Embryonic facial prominence (tissue), 1 donor: ENCODE data around the gene CHRNA7.

ENCODE experiments used
- DNase-seq: peaks from one replicate; pipeline ENCODE4 v3.0.0-alpha.2; 2016; ENCODE audit errors: extremely low spot score

CHRNA7 gene

DNA sequence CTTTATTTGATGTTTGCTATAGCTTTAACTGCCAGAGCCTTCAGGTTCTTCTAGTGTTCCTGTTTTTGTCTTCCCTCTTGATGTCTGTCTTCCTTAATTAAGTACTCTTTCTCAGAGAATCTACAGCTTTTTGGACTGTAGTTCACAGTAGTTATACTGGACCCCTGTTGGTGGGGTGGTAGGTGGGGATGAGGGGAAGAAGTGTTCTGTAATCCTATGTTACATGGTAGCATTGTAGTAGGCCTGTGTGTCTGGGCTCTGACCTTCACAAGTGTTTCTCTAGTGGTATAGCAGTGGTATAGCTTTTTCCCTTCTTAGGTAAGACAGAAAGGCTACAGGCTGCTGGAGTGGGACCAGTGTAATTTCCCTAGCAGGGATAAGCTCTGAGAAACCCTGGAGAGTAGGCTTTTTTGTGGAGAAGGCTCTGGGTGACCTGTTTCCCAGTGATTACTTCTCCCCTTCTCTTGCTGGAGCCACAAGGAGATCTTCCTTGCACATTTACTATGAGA lies 59.6 kb downstream of the CHRNA7 start:
- no peak for DNase-seq

DNA sequence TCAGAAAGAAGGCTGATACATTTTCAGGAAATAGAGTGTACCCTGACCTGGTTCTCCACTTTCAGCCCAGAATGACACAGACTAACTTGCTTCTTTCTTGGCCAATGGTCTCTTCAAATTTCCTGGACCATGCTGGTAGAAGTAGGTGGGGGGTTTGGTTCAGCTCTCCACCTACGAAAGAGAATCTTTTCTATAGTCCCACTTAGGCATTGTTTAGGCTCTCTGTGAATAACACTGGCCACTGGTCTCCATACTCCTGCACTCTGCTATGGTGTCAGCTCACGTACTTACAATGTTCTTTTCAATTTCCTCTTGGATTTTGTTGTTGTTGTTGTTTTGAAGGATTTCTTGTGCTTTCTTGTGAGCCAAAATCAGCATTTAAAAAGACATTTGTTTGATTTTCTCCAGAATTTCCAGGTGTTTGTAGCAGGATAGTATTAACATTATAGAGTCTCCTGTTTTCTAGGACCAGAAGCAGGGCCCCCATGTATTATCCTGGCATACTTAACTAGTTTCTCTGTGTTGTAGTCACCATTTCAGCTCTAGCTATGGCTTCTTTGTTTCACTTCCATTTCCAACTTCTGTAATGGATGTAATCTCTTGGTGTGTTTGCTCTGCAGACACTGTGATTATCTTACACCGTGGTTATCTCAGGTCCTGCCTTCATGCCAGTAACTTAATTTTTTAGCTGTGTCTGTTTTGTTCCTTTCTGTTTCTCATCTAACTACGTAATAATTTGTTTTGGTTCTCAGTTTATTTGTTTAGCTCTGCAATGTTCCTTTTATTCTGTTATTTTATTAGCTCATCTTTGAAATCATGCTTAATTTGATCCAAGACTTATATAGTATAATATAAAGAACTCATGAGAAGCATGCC lies 61.4 kb downstream of the CHRNA7 start:
- no peak for DNase-seq

DNA sequence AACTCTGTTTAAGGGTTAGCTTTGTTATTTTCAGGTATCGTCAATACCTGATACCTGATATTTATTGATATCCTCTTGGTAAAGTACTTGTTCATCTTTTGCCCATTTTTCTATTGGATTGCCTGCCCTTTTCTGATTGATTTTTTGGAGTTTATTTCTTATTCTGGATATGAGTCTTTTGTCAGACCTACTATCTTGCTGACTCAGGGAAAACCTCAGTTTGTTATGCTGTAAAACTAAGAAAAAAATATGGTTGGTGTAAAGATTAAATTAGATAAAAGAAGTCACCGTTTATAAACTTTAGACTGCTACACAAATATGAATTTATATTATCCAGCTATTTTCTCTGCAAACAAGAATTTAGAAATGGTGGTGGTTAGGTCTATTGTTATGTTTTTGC lies 65.9 kb downstream of the CHRNA7 start:
- DNase-seq: no peak

DNA sequence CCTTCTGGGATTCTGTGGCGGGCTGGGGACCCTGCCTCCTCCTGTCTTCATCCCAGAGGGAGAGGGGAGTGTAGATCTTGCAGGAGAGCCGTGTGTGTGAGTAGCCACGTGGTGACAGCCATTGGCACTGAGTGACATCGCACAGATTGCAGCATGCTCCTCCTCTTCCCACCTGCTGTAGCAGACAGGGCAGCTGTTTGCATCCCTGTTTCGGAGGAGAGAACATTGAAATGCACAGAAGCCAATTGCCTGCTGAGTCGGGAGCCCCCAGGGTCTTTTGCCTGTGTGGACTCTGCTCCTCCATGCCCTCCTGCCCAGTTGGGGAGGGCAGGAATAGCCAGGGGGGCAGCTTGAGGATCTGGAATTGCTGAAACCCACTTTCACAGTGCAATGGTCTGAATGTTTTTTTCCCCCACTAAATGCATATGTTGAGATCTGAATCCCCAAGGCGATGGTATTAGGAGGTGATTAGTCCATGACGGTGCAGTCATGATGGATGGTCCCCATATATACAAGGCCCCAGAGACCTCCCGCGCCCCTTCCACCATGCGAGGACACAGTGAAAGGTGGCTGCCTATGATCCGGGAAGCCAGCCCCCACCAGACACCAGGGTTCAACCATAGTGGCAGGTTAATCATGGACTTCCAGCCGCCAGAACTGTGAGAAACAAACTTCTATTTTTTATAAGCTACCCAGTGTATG lies 66.8 kb downstream of the CHRNA7 start:
- no peak for DNase-seq

DNA sequence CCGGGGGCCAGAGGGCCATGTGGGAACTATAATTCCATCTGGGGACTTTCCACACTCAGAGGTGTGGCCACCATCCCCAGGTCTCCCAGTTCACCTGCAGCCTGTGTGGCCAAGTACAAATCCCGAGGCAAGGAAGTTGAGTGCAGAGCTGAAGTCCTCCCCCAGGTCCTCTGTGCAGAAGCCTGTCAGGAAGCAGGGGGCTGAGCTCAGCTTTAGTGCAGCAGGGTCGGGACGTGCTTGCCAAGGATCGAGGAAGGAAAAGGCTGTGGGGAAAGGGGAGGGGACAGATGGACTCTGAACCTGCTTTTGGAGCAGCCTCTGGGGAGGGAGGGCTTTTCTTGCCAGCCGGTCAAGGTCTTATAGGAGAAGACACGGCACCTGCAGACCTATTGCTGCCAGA lies 67.7 kb downstream of the CHRNA7 start:
- DNase-seq: no peak

DNA sequence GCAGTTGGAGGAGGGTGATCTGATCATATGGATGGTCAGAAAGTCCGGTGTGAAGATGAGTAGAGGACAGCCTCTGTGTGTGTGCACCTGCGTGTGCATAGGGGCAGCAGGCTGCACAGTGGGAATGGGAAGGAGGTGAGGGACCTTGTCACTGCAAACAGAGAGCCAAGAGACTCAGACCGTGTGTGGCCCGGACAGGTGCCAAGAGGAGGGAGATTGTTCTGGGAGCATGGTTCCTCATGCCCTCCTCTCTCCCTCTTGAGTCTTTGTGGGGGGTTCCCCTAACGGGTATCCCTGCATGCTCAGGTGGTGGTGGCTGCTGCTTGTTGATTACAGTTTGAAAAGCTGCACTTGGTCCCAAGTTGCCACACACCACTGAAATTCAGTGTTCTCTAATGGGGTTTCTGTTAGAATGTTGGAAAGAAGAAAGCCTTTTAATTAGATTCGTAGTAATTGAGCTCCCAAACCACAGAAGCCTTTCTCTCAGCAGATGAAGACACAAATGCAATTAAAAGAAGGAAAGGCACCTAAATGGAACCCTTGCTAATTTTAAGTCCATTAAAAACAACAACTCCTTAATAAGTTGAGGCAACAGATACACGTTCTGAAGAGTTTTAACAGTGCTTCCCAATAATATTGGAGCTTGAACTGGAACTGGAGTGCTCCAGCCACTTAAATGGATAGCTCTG lies 68.9 kb downstream of the CHRNA7 start:
- no peak for DNase-seq

DNA sequence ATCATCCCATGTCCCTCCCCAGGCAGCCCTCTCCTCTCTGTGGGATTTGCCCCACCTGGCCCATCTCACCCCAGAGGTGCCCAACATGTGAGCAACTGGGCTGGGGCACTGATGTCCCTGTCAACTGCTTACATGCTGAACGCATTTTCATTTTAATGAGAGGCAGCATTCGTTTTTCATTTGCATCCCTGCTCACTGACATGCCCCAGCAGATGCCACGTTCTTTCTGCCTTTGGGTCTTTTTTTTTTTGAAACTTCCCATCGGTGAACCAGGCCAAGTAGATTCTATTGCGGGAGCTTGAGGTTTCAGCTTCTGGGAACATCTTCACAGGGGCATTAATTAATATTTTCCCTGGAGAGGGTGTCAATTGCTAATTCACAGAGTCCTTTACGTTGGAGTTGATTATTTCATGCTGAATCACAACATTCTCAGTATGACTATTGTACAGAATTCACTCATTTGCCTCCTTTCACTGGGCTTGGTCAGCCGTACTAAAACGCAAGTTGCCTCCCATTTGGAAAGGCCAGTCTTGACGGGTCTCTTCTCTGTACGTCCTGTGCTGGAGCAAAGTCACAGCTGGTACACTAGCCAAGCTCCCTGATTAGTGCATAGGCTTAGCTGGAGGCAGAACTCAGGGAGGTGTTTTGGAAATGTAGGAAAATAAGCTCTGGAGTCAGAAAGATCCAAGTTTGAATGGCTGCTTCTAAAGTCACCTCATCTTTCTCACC lies 69.8 kb downstream of the CHRNA7 start:
- no peak for DNase-seq

DNA sequence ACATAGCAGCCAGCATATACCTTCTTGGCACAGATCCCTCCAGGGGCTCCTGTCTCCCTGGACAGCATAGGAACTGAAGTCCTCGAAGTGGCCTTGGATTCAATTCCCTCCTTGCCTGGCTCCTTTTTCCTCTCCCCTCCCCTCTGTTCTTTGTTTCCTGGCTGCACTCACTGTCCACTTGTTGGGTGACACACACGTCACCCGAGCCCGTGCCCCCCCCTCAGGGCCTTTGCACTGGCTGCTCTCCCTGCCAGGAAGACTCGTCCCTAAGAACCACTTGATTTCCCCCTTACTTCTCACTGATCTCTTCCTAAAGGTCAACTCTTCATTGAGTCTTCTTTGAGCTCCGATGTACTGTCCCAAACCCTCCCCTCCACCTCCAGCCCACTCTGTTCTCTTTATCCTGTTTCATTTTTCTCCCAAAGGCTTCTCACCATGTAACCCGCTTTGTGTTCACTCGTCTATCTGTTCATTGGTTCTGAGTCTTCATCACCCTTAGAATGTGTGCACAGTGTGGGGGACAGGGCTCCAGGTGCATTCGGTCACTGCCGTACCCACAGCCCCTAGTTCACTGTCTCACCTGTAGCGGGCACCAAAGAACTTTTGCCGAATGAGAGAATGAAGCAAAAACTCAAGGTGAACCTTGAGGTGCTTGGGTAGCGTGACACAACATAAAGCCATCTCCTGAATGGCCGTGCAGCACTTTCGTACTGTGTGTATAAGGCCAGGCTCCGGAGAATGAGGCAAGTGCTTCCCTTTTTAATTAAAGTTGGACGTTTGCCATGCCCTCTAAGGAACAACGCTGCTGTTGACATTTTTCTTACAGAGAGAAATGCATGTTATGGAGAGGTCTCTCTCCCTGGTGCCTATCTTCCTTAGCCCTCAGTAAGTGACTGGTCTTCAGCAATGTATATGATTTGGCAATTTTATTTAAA lies 74.0 kb downstream of the CHRNA7 start:
- DNase-seq: no peak

DNA sequence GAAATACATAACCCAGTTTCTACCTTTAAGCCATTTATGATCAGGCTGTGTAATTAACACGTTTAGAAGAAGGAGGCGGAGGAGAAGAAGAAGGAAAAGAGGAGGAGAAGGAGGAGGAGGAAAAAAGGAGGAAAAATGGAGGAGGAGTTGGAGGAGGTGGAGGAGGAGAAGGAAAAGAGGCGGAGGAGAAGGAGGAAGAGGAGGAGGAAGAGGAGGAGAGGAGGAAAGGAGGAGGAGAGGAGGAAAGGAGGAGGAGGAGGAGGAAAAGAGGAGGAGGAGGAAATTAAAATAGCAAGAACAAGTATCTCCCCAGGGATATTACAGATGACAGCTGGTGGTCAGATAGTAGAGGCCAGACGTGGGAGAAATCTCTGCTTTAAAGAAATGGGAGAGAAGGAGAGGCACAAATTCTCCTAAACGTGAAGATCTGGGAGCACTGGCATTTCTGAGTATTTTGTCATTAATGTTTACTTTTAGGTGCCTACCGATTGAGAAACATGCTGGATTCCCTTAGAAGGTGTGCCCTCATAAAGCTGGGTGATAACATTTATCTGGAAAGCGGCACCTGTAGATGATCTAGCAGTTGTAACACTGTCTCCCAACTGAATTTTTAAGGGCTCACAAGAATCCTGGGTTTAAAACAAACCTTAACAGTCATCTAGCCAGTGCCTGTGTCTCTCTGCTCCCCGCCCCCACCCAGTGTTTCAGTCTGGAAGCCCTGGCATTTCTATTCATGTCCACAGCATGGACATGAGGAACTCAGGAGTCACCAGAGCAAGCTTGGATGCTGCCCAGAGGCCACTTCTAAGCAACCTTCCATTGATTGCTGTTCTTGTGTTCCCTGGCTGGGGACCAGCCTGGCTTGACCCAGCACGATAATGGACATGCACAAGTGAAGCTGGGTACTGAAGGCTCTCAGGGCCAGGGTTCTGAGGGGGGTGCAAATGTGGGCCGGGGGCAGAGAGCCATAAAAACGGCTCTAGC lies 75.2 kb downstream of the CHRNA7 start:
- no peak for DNase-seq

DNA sequence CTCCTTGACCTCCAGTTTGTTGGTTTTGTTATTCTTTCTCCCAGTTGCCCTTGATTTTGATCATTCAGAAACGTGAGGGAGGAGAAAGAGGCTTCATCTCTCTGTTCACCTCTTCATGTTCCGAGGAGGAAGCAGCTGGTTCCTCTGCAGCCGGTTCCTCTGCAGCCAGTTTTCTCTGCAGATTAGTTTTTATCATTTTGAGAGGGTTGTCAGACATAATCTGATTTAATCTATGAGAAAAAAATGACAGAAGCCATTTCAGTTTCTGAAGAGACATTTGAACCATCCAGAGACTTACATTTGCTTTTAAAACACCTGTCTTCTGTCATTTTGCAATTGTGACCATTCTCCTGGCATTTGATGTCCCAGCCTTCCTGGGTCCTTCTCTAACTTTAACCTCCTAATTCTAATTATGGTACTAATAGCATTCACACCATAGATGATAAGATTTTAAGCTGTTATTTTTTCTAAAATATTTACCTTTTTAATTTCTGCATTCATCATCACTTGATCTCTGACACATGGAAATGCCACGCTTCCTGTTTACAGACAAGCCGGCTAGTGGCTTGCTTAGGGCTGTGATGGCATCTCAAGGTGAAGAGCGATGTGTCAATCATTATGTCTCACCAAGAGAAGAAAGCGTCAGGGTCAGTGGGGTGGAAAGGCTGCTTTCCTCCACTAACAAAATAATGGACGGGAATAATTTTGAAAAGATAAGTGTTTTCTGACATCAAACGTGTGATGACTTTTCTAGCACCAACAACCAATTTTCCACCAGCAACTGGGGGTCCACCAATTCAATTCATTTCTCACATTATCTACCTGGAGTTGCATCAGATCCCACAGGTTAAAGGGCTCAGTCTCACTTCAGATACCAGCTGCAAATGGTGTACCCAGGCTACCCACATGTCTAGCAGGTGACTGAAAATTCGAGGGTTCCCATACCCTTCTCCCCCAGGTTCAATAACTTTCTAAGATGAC lies 76.4 kb downstream of the CHRNA7 start:
- DNase-seq: no peak

DNA sequence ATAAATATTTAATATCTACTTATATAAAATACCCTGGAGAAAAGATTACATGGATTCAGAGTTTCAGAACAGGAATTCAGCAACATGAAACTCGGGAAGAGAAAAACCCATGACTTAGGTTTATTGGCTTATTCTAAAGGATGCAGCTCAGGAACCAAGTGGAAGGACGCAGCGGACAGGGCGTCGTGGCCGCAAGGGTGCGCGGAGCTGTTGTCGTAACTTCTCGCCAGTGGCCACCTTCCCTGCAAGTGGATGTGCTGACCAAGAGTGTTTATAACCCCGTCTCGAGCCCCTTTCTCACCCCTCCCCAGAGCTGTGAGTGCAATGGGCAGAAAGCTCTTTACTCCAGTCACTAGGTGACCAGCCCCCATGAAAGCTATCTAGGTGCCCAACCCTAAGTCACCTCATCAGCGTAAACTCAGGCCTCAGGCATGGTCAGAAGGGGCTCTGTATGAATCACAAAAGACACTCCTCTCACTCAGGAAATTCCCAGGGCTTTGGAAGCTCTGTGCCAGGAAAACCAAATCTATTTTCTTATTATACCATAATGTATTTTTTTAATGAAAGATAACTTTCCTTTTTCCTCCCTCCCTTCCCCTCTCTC lies 77.3 kb downstream of the CHRNA7 start:
- DNase-seq: no peak

DNA sequence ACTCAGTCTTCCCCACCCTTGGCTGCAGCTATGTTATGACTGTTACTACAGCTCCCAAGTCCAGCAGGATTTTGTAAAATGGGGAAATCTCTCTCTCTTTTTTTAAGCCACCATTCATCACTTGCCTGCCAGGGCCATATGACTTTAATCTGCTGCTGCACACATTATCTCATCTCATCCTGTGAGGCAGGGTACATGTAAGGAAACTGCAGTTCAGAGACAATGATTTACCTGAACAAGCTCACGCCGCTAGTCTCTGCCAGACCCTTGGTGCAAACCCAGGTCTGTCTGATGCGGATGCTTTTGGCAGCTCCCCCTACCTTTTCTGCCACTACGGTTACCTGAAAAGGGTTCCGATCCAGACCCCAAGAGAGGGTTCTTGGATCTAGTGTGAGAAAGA lies 78.3 kb downstream of the CHRNA7 start:
- no peak for DNase-seq

DNA sequence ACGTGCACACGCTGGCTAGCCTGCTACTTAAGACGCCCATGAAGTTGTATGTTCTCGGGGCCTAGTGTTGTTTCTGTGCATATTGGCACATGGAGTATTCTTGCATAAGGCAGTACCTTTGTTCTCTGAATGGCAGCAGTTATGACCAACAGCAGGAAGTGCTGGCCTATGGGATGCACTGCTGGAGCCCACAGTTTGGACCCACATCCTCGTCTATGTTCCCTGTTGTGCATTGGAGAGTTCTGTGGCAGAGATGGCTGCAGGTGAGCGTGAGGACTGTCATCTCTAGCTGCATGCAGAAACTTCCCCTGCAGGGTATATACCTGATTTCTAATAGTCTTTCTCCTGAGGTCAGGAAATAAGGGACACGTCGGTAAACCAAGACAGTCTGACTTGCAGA lies 81.8 kb downstream of the CHRNA7 start:
- DNase-seq: no peak

DNA sequence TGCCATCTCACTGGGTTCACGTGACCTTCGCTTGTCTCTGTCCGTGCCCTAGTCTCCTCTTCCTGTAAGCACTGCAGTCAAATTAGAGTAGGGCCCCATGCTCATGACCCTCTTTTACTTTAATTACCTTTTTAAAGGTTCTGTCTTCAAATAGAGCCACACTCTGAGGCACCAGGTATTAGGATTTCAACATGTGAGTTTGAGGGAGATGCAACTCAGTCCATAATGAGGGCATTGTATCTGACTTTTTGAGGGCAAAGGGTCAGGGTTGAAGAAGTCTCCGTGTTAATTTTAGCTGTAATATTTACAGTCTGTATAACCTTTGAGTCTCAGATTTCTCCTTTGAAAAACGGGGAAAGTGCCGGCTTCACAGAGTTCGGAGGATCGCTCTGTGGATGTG lies 82.9 kb downstream of the CHRNA7 start:
- no peak for DNase-seq

DNA sequence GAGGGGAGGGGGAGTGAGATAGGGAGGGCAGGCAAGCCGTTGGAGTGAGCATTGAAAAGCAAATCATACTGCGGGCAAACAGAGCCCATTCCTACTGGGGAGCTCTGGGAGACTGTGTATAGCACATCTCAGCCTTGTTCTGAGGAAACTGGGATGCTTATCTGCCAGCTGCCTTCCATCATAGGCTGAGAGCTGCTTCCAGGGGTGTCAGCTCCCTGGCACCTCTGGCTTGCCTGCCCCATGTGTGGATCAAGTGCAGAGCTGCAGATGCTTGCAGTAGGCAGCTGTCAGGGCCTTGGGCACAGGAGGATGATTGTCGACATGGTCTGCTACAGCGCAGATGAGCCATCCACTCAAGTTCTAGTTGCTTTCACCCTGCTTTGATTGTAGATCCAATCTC lies 86.8 kb downstream of the CHRNA7 start:
- DNase-seq: no peak

DNA sequence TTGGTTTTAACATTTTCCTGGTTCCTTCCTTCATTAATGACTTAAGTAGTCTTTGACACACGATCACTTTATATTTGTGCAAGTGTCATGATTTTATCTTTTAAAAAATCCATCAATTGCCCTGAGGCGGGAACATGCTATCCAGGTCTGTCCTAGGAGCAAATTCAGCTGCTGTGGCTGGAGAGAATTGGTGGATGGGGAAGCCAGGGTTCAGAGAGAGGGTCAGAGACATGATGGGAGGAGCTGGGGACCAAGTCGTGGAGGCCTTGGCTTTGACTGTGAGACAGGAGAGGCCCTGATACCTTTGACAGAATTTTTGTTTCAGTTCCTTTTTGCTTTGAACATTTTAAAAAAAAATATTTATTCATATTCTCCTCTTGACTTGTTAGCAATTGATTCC lies 89.0 kb downstream of the CHRNA7 start:
- no peak for DNase-seq

DNA sequence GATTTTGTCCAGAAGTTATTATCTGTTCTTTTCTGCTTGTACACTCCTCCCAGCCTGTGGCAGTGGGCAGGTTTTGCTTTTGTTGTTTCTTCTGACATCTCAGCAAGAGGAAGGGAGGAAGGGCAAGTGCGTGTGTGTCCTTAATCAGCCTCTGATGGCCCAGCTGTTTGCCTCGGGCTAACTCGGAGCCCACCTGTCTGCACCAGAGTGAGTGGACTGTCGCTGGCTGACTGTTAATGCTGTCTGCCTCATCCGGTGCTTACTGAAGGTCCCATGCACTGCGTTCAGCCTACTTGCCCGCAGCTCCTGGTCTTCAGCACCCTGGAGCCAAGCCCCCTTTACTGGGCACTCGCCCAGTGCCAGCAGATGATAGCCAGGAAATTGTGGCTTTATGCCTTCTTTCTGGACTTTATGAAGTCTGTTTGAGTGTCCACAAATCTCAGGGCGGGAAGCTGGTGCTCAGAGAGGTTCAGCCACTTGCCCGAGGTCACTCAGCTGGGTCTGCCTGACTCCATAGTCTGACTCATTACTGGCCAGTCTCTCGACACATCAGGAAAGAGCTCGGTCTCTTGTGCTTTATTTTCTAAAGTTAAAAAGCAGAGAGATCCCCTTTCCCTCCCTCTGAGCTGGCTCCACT lies 89.5 kb downstream of the CHRNA7 start:
- DNase-seq: no peak
